ENCODE measurements around the gene ZCCHC7. TPM values are rescaled to one million over a fixed set of nuclear protein-coding genes. Genes with fewer than 3 reads are reported as not detected.

Gene ZCCHC7
- total RNA-seq, 1 experiment from 2014 or later = 16.0 TPM

- peak; percentile 31 for DNase-seq (ENCODE audit: low read depth)
These were observed 89.3 kb downstream of the ZCCHC7 start for GRCh38 chr9:37209431-37210386.

- no peak for DNase-seq (ENCODE audit: low read depth)
These were observed 90.6 kb downstream of the ZCCHC7 start for GRCh38 chr9:37210737-37211523.

DNA sequence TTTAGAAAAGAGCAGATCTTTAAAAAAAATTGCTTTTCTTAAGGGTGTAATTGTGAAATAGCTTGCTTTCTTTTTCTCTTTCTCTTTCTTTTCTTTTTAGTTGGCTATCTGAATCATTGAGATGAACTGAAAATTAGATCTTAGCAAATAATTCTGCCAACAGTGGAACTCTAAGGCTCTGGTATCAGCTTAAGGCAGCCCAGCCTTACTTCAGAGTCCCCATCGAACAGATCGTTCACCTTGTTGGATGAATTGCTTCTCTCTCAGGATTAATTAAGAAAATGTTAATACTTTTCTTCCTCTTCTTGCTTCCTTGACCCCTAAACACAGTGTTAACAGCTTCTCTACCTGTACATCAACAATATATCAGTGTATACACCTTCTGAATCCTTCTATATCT is 92.1 kb downstream of the ZCCHC7 start:
- DNase-seq (ENCODE audit: low read depth) = no peak

GRCh38 chr9:37215381-37215780 is 95.0 kb downstream of the ZCCHC7 start:
- no peak for DNase-seq (ENCODE audit: low read depth)

- peak; percentile 25 for DNase-seq (ENCODE audit: low read depth)
These were observed 95.5 kb downstream of the ZCCHC7 start for GRCh38 chr9:37215830-37216229.

DNA sequence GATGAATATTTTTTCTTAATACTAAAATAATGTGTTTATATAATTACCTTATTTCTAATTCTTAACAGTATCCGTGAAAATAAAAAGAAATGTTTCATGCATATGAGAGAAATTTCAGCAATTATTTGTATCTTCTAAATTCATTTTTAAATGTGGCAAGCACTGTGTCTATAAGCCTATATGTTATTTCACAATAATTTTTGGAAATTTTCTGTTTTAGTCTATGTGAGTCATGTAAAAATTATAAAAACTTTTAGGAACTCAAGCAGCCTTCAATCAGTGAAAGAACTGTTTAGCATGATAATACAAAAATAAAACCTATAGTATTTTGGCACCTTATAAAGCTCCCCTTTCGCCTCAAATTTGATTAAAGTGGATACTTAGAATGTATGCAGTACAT is 96.8 kb downstream of the ZCCHC7 start:
- DNase-seq (ENCODE audit: low read depth) = no peak

DNA sequence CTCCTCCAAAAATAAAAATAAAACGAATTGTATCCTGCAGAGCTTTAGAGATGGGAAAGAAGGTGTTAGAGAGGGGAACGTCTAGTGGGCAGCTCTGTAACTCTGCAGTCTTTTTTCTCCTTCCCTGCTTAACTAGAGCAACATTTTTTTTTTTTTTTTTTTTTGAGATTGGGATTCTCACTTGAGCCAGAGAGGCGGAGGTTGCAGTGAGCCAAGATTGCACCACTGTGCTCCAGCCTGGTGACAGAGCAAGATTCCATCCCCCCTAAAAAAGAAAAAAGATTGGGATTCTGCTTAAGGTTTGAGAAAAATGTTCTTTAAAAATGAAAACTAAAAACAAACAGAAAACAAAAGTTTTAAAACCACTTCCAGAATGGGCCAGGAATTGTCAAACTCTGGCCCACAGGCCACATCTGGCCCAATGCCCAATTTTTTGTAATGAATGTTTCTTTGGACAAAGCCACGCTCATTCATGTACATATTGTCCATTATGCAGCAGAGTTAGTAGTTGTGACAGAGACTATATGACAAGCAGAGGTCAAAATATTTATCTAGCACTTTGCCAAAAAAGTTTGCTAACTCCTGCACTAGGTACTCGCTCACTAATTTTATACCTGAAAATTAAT is 98.5 kb downstream of the ZCCHC7 start:
- peak; percentile 10 for DNase-seq (ENCODE audit: low read depth)

DNA sequence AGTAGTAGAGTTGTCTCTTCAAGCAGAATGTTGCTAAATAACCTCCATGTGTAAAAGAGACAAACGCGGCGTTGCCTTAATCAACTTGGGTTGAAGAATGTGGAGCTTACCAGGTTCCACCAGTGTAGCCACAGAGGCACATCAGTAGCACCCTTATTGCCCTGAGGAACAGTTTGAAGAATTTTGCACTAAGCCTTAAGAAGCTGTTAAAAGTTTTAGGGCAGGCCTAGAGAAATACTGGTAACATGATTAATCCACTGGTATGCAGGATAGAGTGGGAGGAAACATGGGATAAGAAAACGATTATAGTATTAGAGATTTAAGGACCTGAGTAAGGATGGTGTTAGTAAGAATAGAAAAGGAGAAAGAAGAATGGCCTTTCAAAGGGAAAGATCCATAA is 100.6 kb downstream of the ZCCHC7 start:
- no peak for DNase-seq (ENCODE audit: low read depth)

GRCh38 chr9:37221489-37222106 is 101.2 kb downstream of the ZCCHC7 start:
- no peak for DNase-seq (ENCODE audit: low read depth)

GRCh38 chr9:37229455-37229854 is 109.1 kb downstream of the ZCCHC7 start:
- DNase-seq (ENCODE audit: low read depth) = no peak

GRCh38 chr9:37229882-37230482 is 109.6 kb downstream of the ZCCHC7 start:
- peak; percentile 86 for DNase-seq (ENCODE audit: low read depth)

DNA sequence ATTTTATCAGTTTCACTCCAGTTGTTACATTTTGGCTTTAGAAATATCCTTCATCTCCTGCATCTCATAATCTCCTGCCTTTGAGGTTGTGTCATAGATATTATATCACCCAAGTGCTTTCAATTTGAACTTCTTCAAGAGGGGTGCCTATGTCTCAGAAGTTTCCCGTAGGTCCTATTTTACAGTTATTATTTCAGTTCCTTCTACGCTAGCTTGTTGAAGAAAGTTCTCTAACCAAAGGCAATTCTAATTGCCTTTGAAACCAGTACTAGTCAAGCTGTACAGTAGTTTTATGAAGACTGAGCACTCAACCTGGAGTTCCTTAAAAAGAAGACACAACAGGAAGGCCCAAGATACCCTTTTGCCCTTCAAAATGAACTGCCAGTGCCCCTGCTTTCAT is 116.4 kb downstream of the ZCCHC7 start:
- no peak for DNase-seq (ENCODE audit: low read depth)

- DNase-seq (ENCODE audit: low read depth) = no peak
These were observed 117.7 kb downstream of the ZCCHC7 start for GRCh38 chr9:37238122-37238521.

- peak; percentile 9 for DNase-seq (ENCODE audit: low read depth)
These were observed 119.0 kb downstream of the ZCCHC7 start for GRCh38 chr9:37239224-37239859.

DNA sequence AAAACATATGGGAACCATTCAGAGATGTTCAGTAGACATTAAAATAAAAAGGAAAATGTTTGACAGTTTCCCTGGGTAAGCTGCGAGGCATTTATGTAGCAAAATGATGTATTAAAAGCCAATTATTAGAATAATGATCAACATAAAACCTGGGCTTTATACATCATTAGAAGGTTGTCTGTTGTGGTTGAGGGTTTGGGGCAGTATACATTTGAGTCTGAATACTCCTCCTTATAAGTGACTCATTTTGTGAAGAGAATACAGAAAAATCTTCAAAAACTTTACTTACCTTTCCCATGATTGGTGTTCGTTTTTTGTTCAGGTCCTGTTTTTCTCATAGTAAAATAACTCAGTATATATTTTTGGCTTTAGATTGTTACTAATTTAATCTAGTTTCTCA is 119.5 kb downstream of the ZCCHC7 start:
- no peak for DNase-seq (ENCODE audit: low read depth)

GRCh38 chr9:37241340-37241739 is 121.0 kb downstream of the ZCCHC7 start:
- DNase-seq (ENCODE audit: low read depth) = no peak

- no peak for DNase-seq (ENCODE audit: low read depth)
These were observed 121.7 kb downstream of the ZCCHC7 start for GRCh38 chr9:37242089-37242488.

DNA sequence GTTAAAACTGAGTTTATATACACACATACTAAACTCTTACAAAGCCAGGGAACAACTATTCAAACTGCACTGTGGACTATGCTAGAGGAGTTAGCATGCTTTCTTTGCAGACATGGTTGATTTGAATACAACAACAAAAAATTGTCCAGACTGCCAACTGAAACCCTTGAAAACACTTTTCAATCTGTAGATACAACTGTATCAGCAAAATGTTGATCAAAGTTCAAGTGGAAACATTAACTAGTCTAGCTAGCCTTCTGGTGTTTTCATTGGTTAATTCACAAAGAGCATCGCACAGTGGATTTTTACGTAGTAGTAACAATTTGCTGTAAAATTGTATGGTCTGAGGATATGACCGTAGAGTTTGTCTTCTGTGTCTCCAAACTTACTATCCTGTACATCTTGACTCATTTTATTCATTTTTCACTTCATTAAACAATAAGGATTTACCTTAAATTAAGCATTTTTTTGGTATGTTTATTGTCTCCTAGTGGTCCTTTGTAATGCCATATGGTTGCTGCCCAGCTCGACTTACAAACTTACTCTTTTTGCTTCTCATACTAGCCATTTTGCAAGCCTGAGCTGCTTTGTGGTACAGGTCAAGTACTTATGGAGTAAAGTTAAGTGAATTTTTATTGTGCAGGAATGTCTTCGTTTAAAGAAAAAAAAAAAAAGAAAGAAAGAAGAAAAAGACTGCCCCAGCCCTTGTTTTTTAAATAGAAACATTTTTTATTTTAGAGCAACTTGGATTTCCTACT is 123.4 kb downstream of the ZCCHC7 start:
- DNase-seq (ENCODE audit: low read depth) = no peak

DNA sequence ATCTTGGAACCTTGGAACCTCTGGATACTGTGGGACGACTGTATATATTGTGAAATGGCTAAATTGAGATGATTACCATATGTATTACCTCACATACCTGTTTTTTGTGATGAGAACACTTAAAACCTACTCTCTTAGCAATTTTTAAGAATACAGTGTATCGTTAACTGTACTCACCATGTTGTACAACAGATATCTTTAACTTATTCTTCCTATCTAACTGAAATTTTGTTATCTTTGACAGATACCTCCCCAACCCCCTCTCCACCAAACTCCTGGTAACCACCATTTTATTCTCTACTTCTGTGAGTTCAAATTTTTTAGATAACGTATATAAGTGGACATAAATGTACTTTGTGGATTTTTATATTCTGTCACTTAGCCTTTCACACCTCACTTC is 126.5 kb downstream of the ZCCHC7 start:
- no peak for DNase-seq (ENCODE audit: low read depth)

GRCh38 chr9:37248651-37249163 is 128.3 kb downstream of the ZCCHC7 start:
- DNase-seq (ENCODE audit: low read depth) = no peak

Data from M059J (cell line).